HG03108 (cell line): Measurements from ENCODE around the gene TRAPPC10.
"Not testable (repeated sequence)": the region's sequence is repeated elsewhere in the genome, so short reads cannot be mapped to it uniquely, and the experiment has no call there.

Experiments used
- ATAC-seq: cut with Tn5 transposase; IDR thresholded peaks from one replicate; pipeline ENCODE4 v1.9.1; 2021; ENCODE audit warnings: moderate library complexity; ENCODE audit not compliant: unreplicated experiment

Gene TRAPPC10

GRCh38 chr21:44140552-44140932 lies 128.4 kb downstream of the TRAPPC10 start:
- not testable (repeated sequence) for ATAC-seq

DNA sequence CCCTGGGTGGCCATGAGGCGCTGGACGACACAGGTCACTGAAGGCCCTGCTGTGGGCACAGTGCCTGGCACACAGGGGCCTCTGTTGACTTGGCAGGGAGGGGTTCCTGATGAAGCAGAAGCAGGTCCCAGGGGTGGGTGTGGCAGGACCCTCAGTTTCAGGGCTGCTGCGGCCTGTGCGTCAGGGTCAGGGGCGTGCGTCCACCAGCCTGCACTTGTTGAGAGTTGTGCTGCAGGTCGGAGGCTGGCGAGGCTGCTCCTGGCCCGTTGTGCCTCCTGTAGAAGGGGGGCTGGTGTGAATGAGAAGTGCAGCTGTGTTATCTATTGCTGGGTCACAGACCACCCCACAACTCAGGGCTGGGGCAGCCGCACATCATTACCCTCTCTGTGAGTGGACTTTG lies 130.4 kb downstream of the TRAPPC10 start:
- ATAC-seq, result not testable (repeated sequence)

DNA sequence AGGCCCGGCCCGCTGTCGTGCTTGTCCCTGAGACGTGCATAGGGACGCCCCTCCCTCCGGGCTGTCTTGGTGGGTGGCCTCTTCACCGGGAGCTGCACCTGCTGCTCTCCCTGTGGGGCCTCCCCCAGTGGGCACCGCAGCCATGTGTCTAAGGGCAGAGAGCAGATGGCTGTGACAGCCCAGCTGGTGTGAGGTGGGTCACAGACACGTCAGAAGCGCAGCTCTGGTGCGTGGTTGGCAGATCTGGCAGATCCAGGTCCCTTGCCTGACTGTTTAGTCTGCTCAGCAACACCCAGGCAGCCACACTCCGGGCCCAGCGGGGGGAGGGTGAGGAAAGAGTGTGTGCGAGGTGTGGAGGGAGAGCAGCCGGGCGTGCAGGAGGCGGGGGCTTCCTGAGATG lies 131.3 kb downstream of the TRAPPC10 start:
- ATAC-seq, result peak; percentile 50

DNA sequence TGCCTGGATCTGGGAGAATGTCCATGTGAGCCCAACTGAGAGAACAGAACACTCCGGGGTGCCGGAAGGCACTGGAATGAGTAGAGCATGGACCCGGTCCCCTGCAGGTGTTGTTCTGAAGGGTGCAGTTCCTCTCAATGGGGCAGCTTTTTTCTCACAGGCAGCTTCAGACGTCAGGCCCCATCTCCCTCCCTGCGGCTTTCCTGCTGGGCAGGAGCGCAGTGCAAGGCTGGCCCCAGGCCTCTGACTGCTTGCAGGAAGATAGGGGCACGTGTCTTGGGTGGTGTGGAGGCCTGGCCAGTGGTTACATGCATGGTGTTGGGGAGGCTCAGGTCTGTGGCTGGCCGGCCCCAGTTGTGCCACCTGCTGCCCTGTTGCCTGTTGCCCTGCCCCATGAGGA lies 131.9 kb downstream of the TRAPPC10 start:
- not testable (repeated sequence) for ATAC-seq

DNA sequence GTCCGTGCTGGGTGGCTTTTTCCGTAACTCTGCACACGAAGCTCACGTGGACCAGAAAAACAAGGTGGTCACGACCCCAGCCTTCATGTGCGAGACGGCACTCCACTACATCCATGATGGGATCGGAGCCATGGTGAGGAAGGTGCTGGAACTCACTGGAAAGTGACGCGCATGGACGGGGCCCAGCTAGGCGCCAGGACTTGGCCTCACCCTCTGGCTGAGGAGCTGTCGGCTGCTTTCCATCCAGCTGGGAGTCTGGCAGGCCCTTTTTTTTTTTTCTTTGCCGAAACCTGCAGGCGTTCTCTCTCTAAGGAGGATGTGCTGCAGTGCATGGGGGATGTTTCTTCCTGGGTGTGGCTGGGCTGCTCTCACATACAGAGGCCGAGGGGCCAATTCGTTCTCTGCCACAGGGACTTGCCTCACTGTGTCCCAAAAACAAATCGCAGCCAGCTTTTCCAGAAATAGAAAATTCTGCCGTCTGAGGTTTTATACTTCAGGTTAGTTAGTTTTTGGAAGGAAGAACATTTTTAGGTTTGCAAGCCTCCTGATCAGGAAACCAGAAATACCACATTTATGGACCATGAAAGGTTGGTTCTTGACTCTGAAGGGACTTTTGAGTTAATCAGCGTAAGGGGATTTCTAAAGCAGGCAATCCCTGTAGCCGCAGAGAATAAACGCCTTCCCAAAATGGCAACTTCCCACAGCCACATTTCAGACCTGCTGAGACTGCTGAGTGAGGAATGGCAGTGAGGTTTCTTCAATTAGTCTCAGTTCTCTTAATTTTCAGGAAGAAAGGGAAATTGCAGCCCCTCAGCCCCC lies 132.9 kb downstream of the TRAPPC10 start:
- ATAC-seq, result not testable (repeated sequence)

DNA sequence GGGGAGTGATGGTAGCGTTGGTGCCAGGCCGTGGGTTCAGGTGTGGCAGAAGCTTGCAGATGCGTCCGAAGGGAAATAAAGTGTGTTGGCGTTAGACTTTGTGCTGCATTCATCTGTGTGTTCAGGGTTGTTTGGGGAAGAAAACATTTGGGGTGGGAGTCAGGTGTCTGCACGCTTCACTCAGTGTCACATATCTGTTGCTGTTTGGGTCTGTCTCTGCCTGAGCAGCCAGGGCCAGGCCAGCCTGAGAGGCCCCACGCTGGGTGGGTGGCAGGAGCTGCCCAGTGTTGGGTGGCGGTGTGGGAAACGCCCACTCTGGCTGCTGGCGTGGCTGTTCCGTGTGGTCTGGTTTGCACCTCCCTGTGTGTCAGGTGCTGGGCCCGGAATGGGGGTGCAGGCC lies 133.5 kb downstream of the TRAPPC10 start:
- not testable (repeated sequence) for ATAC-seq

GRCh38 chr21:44147108-44147507 lies 135.0 kb downstream of the TRAPPC10 start:
- not testable (repeated sequence) for ATAC-seq

DNA sequence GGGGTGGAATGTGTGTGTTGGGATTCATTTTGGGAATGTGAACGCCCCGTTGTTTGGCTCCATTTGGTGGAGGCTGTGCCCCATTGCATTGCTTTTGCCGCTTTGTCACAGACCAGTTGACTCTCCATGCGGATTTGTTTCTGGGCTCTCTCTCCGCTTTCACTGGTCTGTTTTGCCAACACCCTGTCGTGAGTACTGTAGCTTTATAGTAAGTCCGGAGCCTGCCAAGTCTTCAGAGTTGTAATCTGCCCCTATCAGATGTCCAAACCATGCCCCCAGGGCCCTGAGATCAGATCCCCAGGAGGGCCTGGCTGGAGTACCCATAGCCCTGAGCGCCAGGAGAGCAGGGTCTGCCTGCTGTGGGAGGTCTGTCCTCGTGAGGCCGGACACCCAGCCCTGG lies 138.1 kb downstream of the TRAPPC10 start:
- ATAC-seq, result not testable (repeated sequence)

DNA sequence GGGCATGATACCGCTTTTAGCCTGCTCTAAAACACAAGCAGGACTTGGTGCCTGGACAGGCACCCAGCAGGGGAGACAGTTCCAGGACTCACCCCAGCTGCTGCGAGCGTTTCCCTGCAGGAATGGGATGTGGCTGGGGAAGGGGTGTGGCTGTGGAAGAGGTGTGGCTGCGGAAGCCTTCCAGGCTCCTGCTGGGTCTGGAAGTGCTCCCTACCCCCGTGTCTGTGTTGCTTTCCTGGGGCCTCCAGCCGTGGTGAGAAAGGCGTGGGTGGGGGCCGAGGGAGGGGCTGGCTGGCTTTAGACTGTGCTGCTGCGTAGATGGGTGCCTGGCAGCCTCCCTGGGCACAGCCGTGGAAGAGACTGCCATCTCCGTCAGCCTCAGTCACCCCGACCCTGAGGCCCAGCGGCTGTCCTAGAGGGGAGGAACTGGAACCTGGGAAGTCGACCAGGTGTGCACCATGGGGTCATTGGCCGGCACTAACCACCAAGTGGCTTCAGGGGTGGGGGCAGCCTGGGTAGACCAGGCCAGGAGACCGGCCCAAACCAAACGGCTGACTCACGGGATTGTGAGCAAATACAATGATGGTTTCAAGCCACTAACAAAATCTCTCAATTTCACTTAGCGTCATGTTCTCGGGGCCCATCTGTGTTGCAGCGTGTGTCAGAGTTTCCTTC lies 141.2 kb downstream of the TRAPPC10 start:
- not testable (repeated sequence) for ATAC-seq

GRCh38 chr21:44153889-44154228 lies 141.8 kb downstream of the TRAPPC10 start:
- ATAC-seq, result not testable (repeated sequence)

DNA sequence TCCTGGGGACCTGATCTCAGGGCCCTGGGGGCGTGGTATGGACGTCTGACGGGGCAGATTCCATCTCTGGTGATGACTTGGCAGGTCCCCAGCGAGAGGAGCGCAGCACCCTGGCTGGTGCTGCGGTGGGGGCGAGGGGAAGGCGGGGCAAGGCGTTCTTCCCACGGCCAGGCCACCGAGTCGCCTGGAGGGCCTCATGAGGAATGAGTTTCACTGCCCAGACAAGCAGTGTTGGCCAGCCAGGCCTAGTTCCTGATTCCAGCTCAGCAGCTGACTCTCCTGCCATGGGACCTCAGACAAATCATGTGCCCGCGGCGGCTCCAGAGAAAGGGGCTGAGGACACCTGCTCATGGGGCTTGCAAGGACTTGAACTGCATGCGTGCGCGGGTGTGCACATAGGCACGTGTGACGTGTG lies 142.7 kb downstream of the TRAPPC10 start:
- ATAC-seq, result peak; percentile 23

DNA sequence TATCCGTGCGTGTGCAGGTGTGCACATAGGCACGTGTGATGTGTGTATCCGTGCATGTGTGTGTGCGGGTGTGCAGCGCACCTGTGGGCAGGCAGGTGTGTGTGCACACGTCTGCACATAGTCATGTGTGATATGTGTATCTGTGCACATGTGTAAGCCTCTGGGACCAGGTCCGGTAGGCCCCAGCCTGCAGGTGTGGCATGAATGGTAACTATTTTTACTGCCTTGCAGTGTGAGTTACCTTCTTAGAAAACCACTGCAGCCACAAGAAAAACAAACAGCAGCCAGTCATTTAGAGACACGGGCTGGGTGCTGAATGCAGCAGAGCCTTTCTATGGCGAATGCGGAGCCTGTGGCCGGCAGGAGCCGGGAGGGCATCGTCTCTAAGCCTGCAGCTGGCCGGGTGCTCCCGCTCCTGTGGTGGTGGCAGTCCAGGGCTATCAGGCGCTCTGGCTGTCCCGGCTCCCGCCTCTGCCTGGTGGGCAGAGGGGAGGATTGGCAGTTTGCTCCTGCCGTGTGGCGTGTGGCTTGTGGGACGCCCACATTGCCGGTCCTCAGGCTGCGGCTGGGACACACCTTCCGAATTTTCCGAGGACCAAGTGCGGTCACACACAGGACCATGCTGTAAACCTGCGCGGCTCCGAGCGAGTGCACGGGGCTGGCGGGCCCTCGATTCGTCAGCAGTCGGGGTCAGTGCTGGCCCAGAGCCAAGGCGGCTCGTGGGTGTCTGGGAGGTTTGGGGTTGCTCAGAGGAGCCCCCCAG lies 143.3 kb downstream of the TRAPPC10 start:
- ATAC-seq, result peak; percentile 41

GRCh38 chr21:44155994-44156380 lies 143.9 kb downstream of the TRAPPC10 start:
- ATAC-seq, result not testable (repeated sequence)
